GM18951 (cell line): ENCODE data around the gene CENPV.
"Not testable (repeated sequence)": the region's sequence is repeated elsewhere in the genome, so short reads cannot be mapped to it uniquely, and the experiment has no call there.

Experiments
- POLR2A ChIP-seq: IDR thresholded peaks from 4 replicates; pipeline ENCODE4 v1.6.1; 2011; ENCODE audit warnings: mild to moderate bottlenecking; ENCODE audit not compliant: insufficient read length, insufficient read depth; ENCODE audit errors: extremely low read depth
- in situ Hi-C: fragments of 300-500 bp; cut with MboI; formaldehyde crosslinking; loops from one replicate; pipeline ENCODE4 v1.12.0; 2022; ENCODE audit warnings: low sequenced_read_pairs, mixed read lengths, inconsistent platforms; ENCODE audit not compliant: unreplicated experiment

The CENPV gene

GRCh38 chr17:16353317-16354174 lies at the start of gene CENPV:
TSS of gene CENPV (minus strand) at chr17:16353469. CDS start at chr17:16353436, 33 bp downstream.
- in situ Hi-C loops: no loop called here
- peak; percentile 78 for TF ChIP-seq POLR2A

GRCh38 chr17:16398270-16399267 lies 45.3 kb upstream of the CENPV start:
- TF ChIP-seq POLR2A: no peak
- in situ Hi-C loops: no loop called here

- in situ Hi-C loops: not testable (repeated sequence)
Observed at GRCh38 chr17:16396693-16397092, 43.4 kb upstream of the CENPV start.

DNA sequence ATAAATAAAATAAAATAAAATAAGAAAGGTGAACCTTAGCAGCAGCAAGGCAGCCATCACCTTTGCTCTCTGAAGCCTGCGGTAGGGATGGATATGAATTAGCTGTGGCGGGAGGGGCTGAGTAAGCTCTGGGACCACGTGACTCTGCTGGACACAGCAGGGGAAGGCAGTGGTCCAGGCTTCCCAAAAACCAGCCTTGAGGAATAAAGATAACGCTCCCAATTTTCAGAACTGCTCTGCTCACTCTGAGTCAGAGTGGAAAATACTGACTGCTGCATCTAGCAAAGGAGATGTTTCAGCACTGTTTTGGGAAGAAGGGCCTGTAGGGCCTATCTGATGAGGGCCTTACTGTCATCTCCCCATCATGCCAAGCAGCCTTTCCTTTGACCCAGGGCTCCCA lies 42.6 kb upstream of the CENPV start:
- in situ Hi-C loops: not testable (repeated sequence)

GRCh38 chr17:16392491-16392890 lies 39.2 kb upstream of the CENPV start:
- in situ Hi-C loops: not testable (repeated sequence)

GRCh38 chr17:16391451-16391850 lies 38.2 kb upstream of the CENPV start:
- no peak for TF ChIP-seq POLR2A
- in situ Hi-C loops: no loop called here

DNA sequence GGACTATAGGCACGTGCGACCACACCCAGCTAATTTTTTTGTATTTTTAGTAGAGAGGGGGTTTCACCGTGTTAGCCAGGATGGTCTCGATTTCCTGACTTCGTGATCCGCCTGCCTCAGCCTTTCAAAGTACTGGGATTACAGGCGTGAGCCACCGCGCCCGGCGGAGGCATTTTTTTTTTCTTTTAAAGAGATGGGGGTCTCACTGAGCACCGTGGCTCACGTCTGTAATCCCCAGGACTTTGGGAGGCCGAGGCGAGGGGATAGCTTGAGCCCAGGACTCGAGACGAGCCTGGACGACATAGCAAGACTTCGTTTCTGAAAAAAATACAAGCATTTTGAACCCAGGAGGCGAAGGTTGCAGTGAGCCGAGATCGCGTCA lies 32.8 kb upstream of the CENPV start:
- in situ Hi-C loops: loop anchor here (10.0 kb wide), 1 partner anchor 49 kb away; no protein-coding TSS in a partner anchor

- in situ Hi-C loops: loop anchor here (10.0 kb wide), 1 partner anchor 50 kb away; no protein-coding TSS in a partner anchor
- no peak for TF ChIP-seq POLR2A
Observed at GRCh38 chr17:16384557-16384956, 31.3 kb upstream of the CENPV start.

- in situ Hi-C loops: loop anchor here (10.0 kb wide), 1 partner anchor 51 kb away; no protein-coding TSS in a partner anchor
- TF ChIP-seq POLR2A: no peak
Observed at GRCh38 chr17:16383772-16384287, 30.6 kb upstream of the CENPV start.

- in situ Hi-C loops: loop anchor here (10.0 kb wide), 1 partner anchor 52 kb away; no protein-coding TSS in a partner anchor
- no peak for TF ChIP-seq POLR2A
Observed at GRCh38 chr17:16383216-16383615, 29.9 kb upstream of the CENPV start.

DNA sequence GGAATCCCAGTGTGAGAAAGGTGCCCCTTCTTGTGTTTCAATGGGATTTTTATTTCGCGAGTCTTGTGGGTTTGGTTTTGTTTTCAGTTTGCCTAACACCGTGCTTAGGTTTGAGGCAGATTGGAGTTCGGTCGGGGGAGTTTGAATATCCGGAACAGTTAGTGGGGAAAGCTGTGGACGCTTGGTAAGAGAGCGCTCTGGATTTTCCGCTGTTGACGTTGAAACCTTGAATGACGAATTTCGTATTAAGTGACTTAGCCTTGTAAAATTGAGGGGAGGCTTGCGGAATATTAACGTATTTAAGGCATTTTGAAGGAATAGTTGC lies 28.2 kb upstream of the CENPV start:
- TF ChIP-seq POLR2A: no peak
- in situ Hi-C loops: loop anchor here (10.0 kb wide), 1 partner anchor 53 kb away; no protein-coding TSS in a partner anchor

GRCh38 chr17:16380640-16381495 lies 27.6 kb upstream of the CENPV start, which contains the start of gene UBB:
TSS of gene UBB (plus strand) at chr17:16381091. CDS start at chr17:16381908, 817 bp downstream.
- TF ChIP-seq POLR2A: peak; percentile 100
- in situ Hi-C loops: loop anchor here (10.0 kb wide), 1 partner anchor 54 kb away; no protein-coding TSS in a partner anchor
